GM18519 (cell line): ENCODE measurements around the gene UVSSA.
"Not testable (repeated sequence)": the region's sequence is repeated elsewhere in the genome, so short reads cannot be mapped to it uniquely, and the experiment has no call there.

Experiments used
- ATAC-seq: cut with Tn5 transposase; IDR thresholded peaks from one replicate; pipeline ENCODE4 v1.9.1; 2021; ENCODE audit warnings: mild to moderate bottlenecking, moderate library complexity; ENCODE audit not compliant: unreplicated experiment, low FRiP score

The UVSSA gene

GRCh38 chr4:1316537-1317168 is 30.4 kb upstream of the UVSSA start:
- ATAC-seq: no peak

GRCh38 chr4:1317177-1318045 is 29.6 kb upstream of the UVSSA start:
- no peak for ATAC-seq

- ATAC-seq: no peak
These were observed 29.0 kb upstream of the UVSSA start for GRCh38 chr4:1318046-1318375.

- ATAC-seq: no peak
These were observed 28.4 kb upstream of the UVSSA start for GRCh38 chr4:1318488-1319213.

GRCh38 chr4:1321486-1321885 is 25.5 kb upstream of the UVSSA start:
- ATAC-seq: no peak

- ATAC-seq: no peak
These were observed 24.9 kb upstream of the UVSSA start for GRCh38 chr4:1321946-1322650.

- ATAC-seq: no peak
These were observed 23.8 kb upstream of the UVSSA start for GRCh38 chr4:1323280-1323634.

GRCh38 chr4:1323635-1324442 is 23.2 kb upstream of the UVSSA start:
- ATAC-seq: no peak

GRCh38 chr4:1324443-1325175 is 22.4 kb upstream of the UVSSA start:
- not testable (repeated sequence) for ATAC-seq

GRCh38 chr4:1325176-1325480 is 21.9 kb upstream of the UVSSA start:
- no peak for ATAC-seq

GRCh38 chr4:1325681-1326635 is 21.1 kb upstream of the UVSSA start:
- ATAC-seq: no peak

GRCh38 chr4:1326751-1327525 is 20.1 kb upstream of the UVSSA start:
- ATAC-seq: no peak

GRCh38 chr4:1327526-1328266 is 19.3 kb upstream of the UVSSA start:
- no peak for ATAC-seq

- ATAC-seq: no peak
These were observed 18.5 kb upstream of the UVSSA start for GRCh38 chr4:1328267-1329155.

- no peak for ATAC-seq
These were observed 17.3 kb upstream of the UVSSA start for GRCh38 chr4:1329408-1330371.
